HCT116 (cell line): ENCODE results near the gene RAB8A. TPM values are rescaled to one million over a fixed set of nuclear protein-coding genes. Genes with fewer than 3 reads are reported as not detected.

Experiments
- ATAC-seq: fragments of 200-7000 bp; cut with Tn5 transposase; 2 replicates; pipeline ENCODE4 v1.9.1; 2020; ENCODE audit warnings: mild to moderate bottlenecking, moderate library complexity
- BruUV-seq: library from RNA; stranded (reverse); fragments of 400-500 nt; replicated peaks from 2 replicates; lab custom pipeline; 2021; lab: Mats Ljungman, UMichigan
- CTCF ChIA-PET: fragments of 300-600 bp; sonication (Branson Sonifier 250); formaldehyde crosslinking; loops from one replicate; lab custom pipeline; 2021; ENCODE audit warnings: antibody characterized with exemption; lab: Charles Lee
- POLR2A ChIA-PET: fragments of 300-600, 350-600 bp; sonication (Branson Sonifier 250); formaldehyde crosslinking; loops from one replicate; lab custom pipeline; 2021; ENCODE audit warnings: antibody characterized with exemption; lab: Charles Lee
- RAD21 ChIA-PET, 2 experiments: fragments of 300-600 bp; sonication (Branson Sonifier 250); formaldehyde crosslinking; loops; one replicate each; lab custom pipeline; 2023; ENCODE audit warnings: low total read pairs in 2 of 2; ENCODE audit not compliant: uncharacterized antibody in 2 of 2, unreplicated experiment in 2 of 2, low non-redundant PET in 1 of 2; lab: Charles Lee
- DNase-seq: peaks from one replicate; pipeline ENCODE4 v3.0.0-alpha.2; 2010; ENCODE audit warnings: low read depth, low spot score
- H2AFZ ChIP-seq: fragments of 200-600 bp; shearing (Covaris generic), sonication (generic); 2 replicates; pipeline ENCODE4 v1.6.1; 2017; ENCODE audit warnings: low read depth, mixed run types, mixed read lengths, antibody characterized with exemption, low read length; ENCODE audit not compliant: poor library complexity, severe bottlenecking
- H3K27ac ChIP-seq: 2 replicates; pipeline ENCODE4 v1.5.1; 2012; ENCODE audit warnings: low read depth, low read length
- H3K27me3 ChIP-seq: fragments of 200-600 bp; sonication (generic); 2 replicates; pipeline ENCODE4 v1.6.1; 2016; ENCODE audit warnings: mixed run types, low read length, mixed read lengths; ENCODE audit not compliant: insufficient read depth
- H3K36me3 ChIP-seq, 2 experiments: fragments of 200-500 bp in 1 of 2; fragments of 200-600 bp in 1 of 2; sonication (Bioruptor generic) in 1 of 2; sonication (generic) in 1 of 2; 2 replicates each; pipeline versions ENCODE4 v1.5.1 to v1.6.1; 2014 to 2016; ENCODE audit warnings: low read length in 2 of 2, inconsistent platforms in 1 of 2, mixed read lengths in 1 of 2, mixed run types in 1 of 2; ENCODE audit not compliant: insufficient read depth in 2 of 2, control insufficient read depth in 1 of 2
- H3K4me1 ChIP-seq, 2 experiments: fragments of 200-600 bp in 1 of 2; sonication (generic) in 1 of 2; 2 replicates each; pipeline versions ENCODE4 v1.5.1 to v1.6.1; 2012 to 2017; ENCODE audit warnings: low read length in 2 of 2, inconsistent platforms in 1 of 2, mild to moderate bottlenecking in 1 of 2, mixed read lengths in 1 of 2, mixed run types in 1 of 2, moderate library complexity in 1 of 2; ENCODE audit not compliant: insufficient read depth in 2 of 2, control insufficient read depth in 1 of 2
- H3K4me2 ChIP-seq: fragments of 200-600 bp; sonication (generic); 2 replicates; pipeline ENCODE4 v1.6.1; 2017; ENCODE audit warnings: mixed run types, low read length, mixed read lengths
- H3K4me3 ChIP-seq, 2 experiments: fragments of 200-600 bp in 1 of 2; sonication (generic) in 1 of 2; replicated peaks in 1 of 2; 2 replicates each; pipeline ENCODE4 v1.5.1; 2011 to 2016; ENCODE audit warnings: low read length in 2 of 2, control low read depth in 1 of 2, low read depth in 1 of 2, mild to moderate bottlenecking in 1 of 2, mixed read lengths in 1 of 2, mixed run types in 1 of 2
- H3K79me2 ChIP-seq: fragments of 200-600 bp; sonication (generic); 2 replicates; pipeline ENCODE4 v1.6.1; 2017; ENCODE audit warnings: mild to moderate bottlenecking, mixed run types, low read length, moderate library complexity, mixed read lengths; ENCODE audit not compliant: insufficient read depth
- H3K9ac ChIP-seq: fragments of 200-600 bp; sonication (generic); 2 replicates; pipeline ENCODE4 v1.6.1; 2016; ENCODE audit warnings: low read length, mixed read lengths
- H3K9me2 ChIP-seq: fragments of 200-600 bp; sonication (generic), shearing (Covaris generic); 2 replicates; pipeline ENCODE4 v1.6.1; 2017; ENCODE audit warnings: mixed run types, mild to moderate bottlenecking, moderate library complexity; ENCODE audit not compliant: insufficient read depth
- H3K9me3 ChIP-seq, 2 experiments: fragments of 200-500 bp in 1 of 2; fragments of 200-600 bp in 1 of 2; sonication (Bioruptor generic) in 1 of 2; sonication (generic) in 1 of 2; 2 replicates each; pipeline ENCODE4 v1.6.1; 2014 to 2017; ENCODE audit warnings: low read length in 2 of 2, mixed read lengths in 2 of 2, inconsistent platforms in 1 of 2, low read depth in 1 of 2, mild to moderate bottlenecking in 1 of 2, mixed run types in 1 of 2, moderate library complexity in 1 of 2; ENCODE audit not compliant: control insufficient read depth in 1 of 2, insufficient read depth in 1 of 2
- H4K20me1 ChIP-seq: fragments of 200-600 bp; sonication (generic), shearing (Covaris generic); 2 replicates; pipeline ENCODE4 v1.6.1; 2017; ENCODE audit warnings: mixed run types, mild to moderate bottlenecking, moderate library complexity; ENCODE audit not compliant: insufficient read depth
- ATF3 ChIP-seq: IDR thresholded peaks from 2 replicates; pipeline ENCODE4 v1.6.1; 2012
- CBX3 ChIP-seq: IDR thresholded peaks from 2 replicates; pipeline ENCODE4 v1.6.1; 2012; ENCODE audit warnings: low read depth
- CEBPB ChIP-seq: IDR thresholded peaks from 2 replicates; pipeline ENCODE4 v1.6.1; 2012; ENCODE audit warnings: low read depth
- CTCF ChIP-seq, 3 experiments: fragments of 200-600 bp in 1 of 3; sonication (generic) in 1 of 3; IDR thresholded peaks in 2 of 3; conservative IDR thresholded peaks in 1 of 3; 2 replicates each; pipeline ENCODE4 v1.5.1; 2012 to 2017; ENCODE audit warnings: low read depth in 2 of 3, low read length in 2 of 3, antibody characterized with exemption in 1 of 3, borderline replicate concordance in 1 of 3, control low read depth in 1 of 3, mild to moderate bottlenecking in 1 of 3, mixed read lengths in 1 of 3, mixed run types in 1 of 3, moderate library complexity in 1 of 3; ENCODE audit not compliant: insufficient read depth in 1 of 3
- EGR1 ChIP-seq: IDR thresholded peaks from 2 replicates; pipeline ENCODE4 v1.6.1; 2012; ENCODE audit warnings: low read depth
- ELF1 ChIP-seq: IDR thresholded peaks from 2 replicates; pipeline ENCODE4 v1.6.1; 2012; ENCODE audit warnings: low read depth, borderline replicate concordance
- EZH2 ChIP-seq: fragments of 200-600 bp; sonication (generic); IDR thresholded peaks from 2 replicates; pipeline ENCODE4 v1.6.1; 2017; ENCODE audit warnings: antibody characterized with exemption, mixed run types
- EZH2phosphoT487 ChIP-seq: fragments of 200-600 bp; IDR thresholded peaks from 2 replicates; pipeline ENCODE4 v1.6.1; 2018; ENCODE audit warnings: antibody characterized with exemption, borderline replicate concordance
- FOSL1 ChIP-seq: IDR thresholded peaks from 2 replicates; pipeline ENCODE4 v1.6.1; 2012; ENCODE audit warnings: low read depth
- JUND ChIP-seq: IDR thresholded peaks from 2 replicates; pipeline ENCODE4 v1.6.1; 2012
- MAX ChIP-seq: IDR thresholded peaks from 2 replicates; pipeline ENCODE4 v1.6.1; 2012
- POLR2A ChIP-seq: IDR thresholded peaks from 2 replicates; pipeline ENCODE4 v1.7.0; 2011; ENCODE audit warnings: borderline replicate concordance; ENCODE audit not compliant: insufficient read depth, insufficient read length; ENCODE audit errors: extremely low read depth
- POLR2AphosphoS5 ChIP-seq: IDR thresholded peaks from 2 replicates; pipeline ENCODE4 v1.6.1; 2011; ENCODE audit warnings: mild to moderate bottlenecking, low read depth, low read length, moderate library complexity
- RAD21 ChIP-seq: IDR thresholded peaks from 2 replicates; pipeline ENCODE4 v1.6.1; 2012; ENCODE audit warnings: low read depth, mild to moderate bottlenecking
- REST ChIP-seq: IDR thresholded peaks from 2 replicates; pipeline ENCODE4 v1.6.1; 2012; ENCODE audit warnings: low read depth
- SIN3A ChIP-seq: IDR thresholded peaks from 2 replicates; pipeline ENCODE4 v1.6.1; 2012; ENCODE audit warnings: low read depth
- SP1 ChIP-seq: IDR thresholded peaks from 2 replicates; pipeline ENCODE4 v1.6.1; 2012; ENCODE audit warnings: low read depth
- SRF ChIP-seq: IDR thresholded peaks from 2 replicates; pipeline ENCODE4 v1.6.1; 2012; ENCODE audit warnings: low read depth
- TCF7L2 ChIP-seq: IDR thresholded peaks from 2 replicates; pipeline ENCODE4 v1.7.0; 2011; ENCODE audit warnings: borderline replicate concordance, inconsistent platforms; ENCODE audit not compliant: insufficient read depth, insufficient read length; ENCODE audit errors: extremely low read depth
- ZFX ChIP-seq: fragments of 450-650 bp; IDR thresholded peaks from 2 replicates; pipeline ENCODE4 v1.6.1; 2017
- ZNF274 ChIP-seq: fragments of 200-500 bp; sonication (Bioruptor generic); IDR thresholded peaks from 2 replicates; pipeline ENCODE4 v1.6.1; 2014; ENCODE audit warnings: mild to moderate bottlenecking, low read depth, low read length, inconsistent platforms
- intact Hi-C: fragments of 100-400 bp; cut with micrococcal nuclease; formaldehyde crosslinking; loops from 2 replicates; pipeline ENCODE4 v1.10.0; 2022
- total RNA-seq: library from RNA; stranded (reverse); gene quantifications from one replicate; pipeline ENCODE4 v1.2.1, GENCODE V29; 2021; ENCODE audit not compliant: unreplicated experiment

Gene RAB8A
- total RNA-seq, 1 experiment from 2014 or later, result 116 TPM

- ATAC-seq (peak; percentile 79), DNase-seq (peak; percentile 95)
- Histone ChIP-seq H3K27me3 (no peaks in the 10 kb centered on the region), H3K9ac (peak overlapping the region; percentile 50), H3K9me2 (no peaks in the 10 kb centered on the region), H3K4me1 (peaks cover 45 to 59% of the 10 kb centered on the region in 2 experiments), H4K20me1 (no peaks in the 10 kb centered on the region), H3K36me3 (0 out of 4 replicates have a peak, but pooled peaks cover 0 to 2% of the 10 kb centered on the region in 2 experiments), H3K79me2 (no peaks in the 10 kb centered on the region), H3K4me3 (peak overlapping the region; percentile 16 to 44), H3K27ac (peak overlapping the region; percentile 79), H2AFZ (no peak overlapping the region), H3K9me3 (no peaks in the 10 kb centered on the region), H3K4me2 (peak overlapping the region; percentile 74)
- ChIA-PET CTCF (interaction anchor here (1.2 to 1.8 kb wide), 2 partner anchors 21 to 50 kb away, joined by 3 to 7 read pairs; no protein-coding TSS in a partner anchor), POLR2A (interaction anchor here (0.7 to 1.6 kb wide), 10 partner anchors 13 to 1036 kb away, joined by 3 to 9 read pairs (median 3); partner anchors contain the start of genes AP1M1 and FAM32A), RAD21 (interaction anchor here in 1 of 2 experiments (0.9 kb wide), 1 partner anchor 17 kb away, joined by 7 read pairs; the partner anchor contains the start of gene HSH2D)
- BruUV-seq, result no TSS peak
- intact Hi-C loops, result loop anchor here (2.0 kb wide), 1 partner anchor 50 kb away; the partner anchor contains the start of gene RAB8A
- no peak for TF ChIP-seq CEBPB
- no peak; the same call in 1 of the 2 replicates for TF ChIP-seq RAD21
- TF ChIP-seq ELF1, result no peak
- TF ChIP-seq EZH2, result no peak
- no peak for TF ChIP-seq ATF3
- TF ChIP-seq FOSL1, result peak; percentile 97
- peak; percentile 66; the same call in 1 of the 2 replicates for TF ChIP-seq SRF
- peak; percentile 28; the same call in 1 of the 2 replicates for TF ChIP-seq POLR2AphosphoS5
- no peak for TF ChIP-seq POLR2A
- TF ChIP-seq REST, result no peak
- no peak for TF ChIP-seq CTCF (IDR thresholded peaks at IDR 0.05 in 2 of 3, conservative IDR thresholded peaks at IDR 0.05 in 1 of 3; ENCODE audit: borderline replicate concordance in 1 of 3, insufficient read depth in 1 of 3, low read depth in 2 of 3, low read length in 2 of 3)
- TF ChIP-seq TCF7L2, result peak; percentile 91
- TF ChIP-seq EZH2phosphoT487, result no peak
- no peak for TF ChIP-seq ZNF274
- peak; percentile 88 for TF ChIP-seq CBX3
- TF ChIP-seq ZFX, result no peak
- TF ChIP-seq SIN3A, result peak; percentile 83; the same call in 1 of the 2 replicates
- TF ChIP-seq SP1, result peak; percentile 90
- TF ChIP-seq EGR1, result no peak
- peak; percentile 74; the same call in 1 of the 2 replicates for TF ChIP-seq MAX
- peak; percentile 96 for TF ChIP-seq JUND
These were observed 49.4 kb downstream of the RAB8A start for GRCh38 chr19:16160943-16161560.
